Loucy (cell line): ENCODE measurements around the gene LRRC26.

Source experiments
- CTCF ChIP-seq: fragments of 200-600 bp; sonication (generic); conservative IDR thresholded peaks from 2 replicates; pipeline ENCODE4 v1.5.1; 2014; ENCODE audit warnings: mild to moderate bottlenecking, antibody characterized with exemption, low read length
- EZH2phosphoT487 ChIP-seq: fragments of 200-600 bp; IDR thresholded peaks from 2 replicates; pipeline ENCODE4 v1.6.1; 2018; ENCODE audit warnings: antibody characterized with exemption, mild to moderate bottlenecking, moderate library complexity, borderline replicate concordance

DNA sequence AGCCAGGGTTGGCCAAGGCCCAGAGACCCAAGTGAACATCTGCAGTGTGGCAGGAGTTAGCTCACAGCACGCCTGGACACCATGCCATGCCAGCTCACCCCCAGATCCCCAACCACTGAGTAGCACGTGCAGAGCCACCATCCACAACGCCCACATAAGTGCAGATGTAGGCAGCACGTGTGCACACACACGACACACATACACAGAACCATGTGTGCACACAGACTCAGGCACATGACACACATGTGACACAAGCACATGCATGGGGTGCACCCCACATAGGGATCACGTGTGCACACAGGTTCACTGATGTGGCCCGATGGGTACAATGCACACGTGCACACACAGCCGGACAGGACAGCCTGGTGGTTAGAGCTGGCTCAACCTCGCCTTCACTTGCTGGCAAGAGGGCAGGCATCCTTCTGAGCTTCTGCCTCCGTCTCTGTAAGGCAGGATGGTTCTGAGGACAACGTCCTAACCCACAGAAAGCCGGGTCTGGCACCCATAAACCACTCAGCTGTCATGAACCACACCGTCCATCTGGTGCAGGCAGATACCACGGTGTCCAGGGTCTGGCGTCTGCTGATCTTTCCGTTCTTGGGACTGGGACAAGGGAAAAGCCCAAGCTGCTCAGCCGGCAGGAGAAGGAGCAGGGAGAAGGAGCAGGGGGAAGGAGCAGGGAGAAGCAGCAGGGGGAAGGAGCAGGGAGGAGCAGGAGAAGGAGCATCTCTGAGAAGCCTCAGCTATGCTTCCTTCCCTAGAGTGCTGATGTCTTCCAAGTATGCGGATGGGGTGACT lies 12.0 kb downstream of the LRRC26 start:
- TF ChIP-seq CTCF (no peak), EZH2phosphoT487 (no peak)
